ENCODE measurements around the gene SLC2A8. TPM values are rescaled to one million over a fixed set of nuclear protein-coding genes. Genes with fewer than 3 reads are reported as not detected.

The SLC2A8 gene
- total and polyA plus RNA-seq, 2 experiments from 2014 or later, result 9.6 to 9.9 TPM

- Histone ChIP-seq H3K79me2 (ENCODE audit: insufficient read depth) (no peaks in the 10 kb centered on the region), H3K9me3 (ENCODE audit: low read depth) (no peaks in the 10 kb centered on the region), H3K27me3 (replicated peaks; ENCODE audit: insufficient read depth) (peaks cover 53% of the 10 kb centered on the region), H3K4me1 (ENCODE audit: insufficient read depth) (0 out of 2 replicates have a peak, but pooled peaks cover 9% of the 10 kb centered on the region), H3K9ac (no peak overlapping the region), H3K27ac (no peak overlapping the region), H3K4me3 (no peak overlapping the region), H3K36me3 (ENCODE audit: low read depth) (no peaks in the 10 kb centered on the region), H3K9me2 (ENCODE audit: insufficient read depth) (no peaks in the 10 kb centered on the region), H2AFZ (no peak overlapping the region), H3K4me2 (ENCODE audit: unreplicated experiment) (no peak overlapping the region), H4K20me1 (ENCODE audit: insufficient read depth) (no peaks in the 10 kb centered on the region), H3F3A (ENCODE audit: insufficient read depth) (peaks cover 8% of the 10 kb centered on the region)
- DNase-seq, result no peak
- TF ChIP-seq EZH2 (IDR thresholded peaks at IDR 0.05; ENCODE audit: insufficient read depth, poor library complexity, severe bottlenecking) (no peak), EZH2phosphoT487 (IDR thresholded peaks at IDR 0.05; ENCODE audit: insufficient read depth, low read depth) (no peak)
- in situ Hi-C loops (cut with MboI), result no loop called here
- WGBS, 2 experiments (ENCODE audit: low coverage in 1 of 2, low lambda C conversion rate in 2 of 2, missing lambda C conversion rate in 2 of 2), result 68% methylated on average over 10 to 11 of the region's 11 CpGs
Observed at GRCh38 chr9:127384016-127384730, 12.8 kb upstream of the SLC2A8 start.

DNA sequence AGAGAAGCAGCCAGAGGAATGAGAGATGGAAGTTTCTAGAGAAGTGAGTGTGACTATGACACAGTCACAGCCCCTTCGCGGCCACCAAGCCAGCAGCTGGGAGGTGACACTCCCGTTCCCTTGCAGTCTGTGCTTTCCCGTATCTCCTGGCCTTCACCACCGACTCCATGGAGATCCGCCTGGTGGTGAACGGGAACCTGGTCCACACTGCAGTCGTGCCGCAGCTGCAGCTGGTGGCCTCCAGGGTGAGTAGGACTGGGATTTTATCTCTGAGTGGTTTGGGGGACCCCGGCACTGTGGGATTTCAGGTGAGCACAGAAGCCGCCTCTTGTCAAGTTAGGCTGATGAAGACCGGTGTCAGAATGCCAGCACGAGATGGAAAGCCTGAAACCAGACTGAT lies 12.1 kb upstream of the SLC2A8 start:
- Histone ChIP-seq H3K4me1 (ENCODE audit: insufficient read depth) (0 out of 2 replicates have a peak, but pooled peaks cover 9% of the 10 kb centered on the region), H3K27ac (no peak overlapping the region), H3K4me2 (ENCODE audit: unreplicated experiment) (no peak overlapping the region), H4K20me1 (ENCODE audit: insufficient read depth) (no peaks in the 10 kb centered on the region), H3K9me3 (ENCODE audit: low read depth) (no peaks in the 10 kb centered on the region), H3K27me3 (replicated peaks; ENCODE audit: insufficient read depth) (peaks cover 60% of the 10 kb centered on the region), H2AFZ (no peak overlapping the region), H3K9ac (no peak overlapping the region), H3F3A (ENCODE audit: insufficient read depth) (peaks cover 8% of the 10 kb centered on the region), H3K4me3 (no peak overlapping the region), H3K36me3 (ENCODE audit: low read depth) (no peaks in the 10 kb centered on the region), H3K9me2 (ENCODE audit: insufficient read depth) (no peaks in the 10 kb centered on the region), H3K79me2 (ENCODE audit: insufficient read depth) (no peaks in the 10 kb centered on the region)
- TF ChIP-seq EZH2 (IDR thresholded peaks at IDR 0.05; ENCODE audit: insufficient read depth, poor library complexity, severe bottlenecking) (no peak), EZH2phosphoT487 (IDR thresholded peaks at IDR 0.05; ENCODE audit: insufficient read depth, low read depth) (no peak)
- no peak for DNase-seq
- in situ Hi-C loops (cut with MboI), result no loop called here
- WGBS, 2 experiments (ENCODE audit: low coverage in 1 of 2, low lambda C conversion rate in 2 of 2, missing lambda C conversion rate in 2 of 2), result 87 to 88% methylated on average over 13 of the region's 13 CpGs

DNA sequence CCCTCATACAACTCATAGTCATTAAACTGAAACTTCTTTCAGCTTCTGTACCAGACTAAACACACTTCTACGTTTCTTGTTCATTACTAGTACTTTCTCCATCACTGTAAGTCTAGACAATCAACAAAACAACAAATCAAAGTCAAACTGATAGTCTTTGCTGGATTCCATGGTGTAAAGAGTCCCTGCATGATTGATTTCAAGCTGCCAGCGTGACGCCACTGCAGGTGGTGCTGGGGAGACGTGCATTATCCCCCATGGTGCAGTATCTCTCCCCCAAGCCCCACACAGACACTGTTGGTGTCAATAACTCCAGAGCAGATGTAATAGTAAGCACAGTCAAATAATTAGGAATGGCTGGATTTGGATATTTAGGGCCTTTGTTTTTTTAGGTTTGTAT lies 10.7 kb upstream of the SLC2A8 start:
- Histone ChIP-seq H3K9ac (no peak overlapping the region), H3K9me2 (ENCODE audit: insufficient read depth) (no peaks in the 10 kb centered on the region), H3K4me2 (ENCODE audit: unreplicated experiment) (no peak overlapping the region), H3K27ac (no peak overlapping the region), H4K20me1 (ENCODE audit: insufficient read depth) (no peaks in the 10 kb centered on the region), H3K27me3 (replicated peaks; ENCODE audit: insufficient read depth) (peaks cover 60% of the 10 kb centered on the region), H3K79me2 (ENCODE audit: insufficient read depth) (no peaks in the 10 kb centered on the region), H3F3A (ENCODE audit: insufficient read depth) (peaks cover 8% of the 10 kb centered on the region), H3K36me3 (ENCODE audit: low read depth) (no peaks in the 10 kb centered on the region), H3K4me1 (ENCODE audit: insufficient read depth) (0 out of 2 replicates have a peak, but pooled peaks cover 9% of the 10 kb centered on the region), H3K9me3 (ENCODE audit: low read depth) (no peaks in the 10 kb centered on the region), H3K4me3 (no peak overlapping the region), H2AFZ (no peak overlapping the region)
- no peak for DNase-seq
- in situ Hi-C loops (cut with MboI), result no loop called here
- no peak for TF ChIP-seq EZH2 (IDR thresholded peaks at IDR 0.05; ENCODE audit: insufficient read depth, poor library complexity, severe bottlenecking)
- TF ChIP-seq EZH2phosphoT487 (IDR thresholded peaks at IDR 0.05; ENCODE audit: insufficient read depth, low read depth), result no peak
- WGBS, 2 experiments (ENCODE audit: low coverage in 1 of 2, low lambda C conversion rate in 2 of 2, missing lambda C conversion rate in 2 of 2), result 82 to 86% methylated on average over 4 of the region's 4 CpGs

DNA sequence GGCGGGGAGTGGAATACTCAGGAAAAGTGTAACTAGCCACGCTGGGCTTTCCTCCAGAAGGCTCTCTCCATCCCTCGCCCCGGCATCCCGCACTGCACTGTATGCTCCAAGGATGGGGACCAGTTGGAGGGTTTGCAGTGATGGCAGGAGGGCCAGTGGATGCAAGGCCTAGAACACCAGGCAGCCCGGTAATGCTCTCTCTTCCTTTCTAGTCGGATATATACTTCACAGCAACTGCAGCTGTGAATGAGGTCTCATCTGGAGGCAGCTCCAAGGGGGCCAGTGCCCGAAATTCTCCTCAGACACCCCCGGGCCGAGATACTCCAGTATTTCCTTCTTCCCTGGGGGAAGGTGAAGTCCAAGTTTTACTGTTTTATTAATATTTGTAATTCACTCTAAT lies 10.0 kb upstream of the SLC2A8 start:
- Histone ChIP-seq H3K27ac (no peak overlapping the region), H3K79me2 (ENCODE audit: insufficient read depth) (no peaks in the 10 kb centered on the region), H3K27me3 (replicated peaks; ENCODE audit: insufficient read depth) (peaks cover 63% of the 10 kb centered on the region), H2AFZ (no peak overlapping the region), H3K9me2 (ENCODE audit: insufficient read depth) (no peaks in the 10 kb centered on the region), H3K36me3 (ENCODE audit: low read depth) (no peaks in the 10 kb centered on the region), H3K9me3 (ENCODE audit: low read depth) (no peaks in the 10 kb centered on the region), H4K20me1 (ENCODE audit: insufficient read depth) (no peaks in the 10 kb centered on the region), H3F3A (ENCODE audit: insufficient read depth) (peaks cover 8% of the 10 kb centered on the region), H3K4me2 (ENCODE audit: unreplicated experiment) (no peak overlapping the region), H3K9ac (no peak overlapping the region), H3K4me1 (ENCODE audit: insufficient read depth) (0 out of 2 replicates have a peak, but pooled peaks cover 9% of the 10 kb centered on the region), H3K4me3 (no peak overlapping the region)
- TF ChIP-seq EZH2phosphoT487 (IDR thresholded peaks at IDR 0.05; ENCODE audit: insufficient read depth, low read depth) (no peak), EZH2 (IDR thresholded peaks at IDR 0.05; ENCODE audit: insufficient read depth, poor library complexity, severe bottlenecking) (no peak)
- in situ Hi-C loops (cut with MboI), result no loop called here
- WGBS, 2 experiments (ENCODE audit: low coverage in 1 of 2, low lambda C conversion rate in 2 of 2, missing lambda C conversion rate in 2 of 2), result 83 to 85% methylated on average over 10 of the region's 10 CpGs
- no peak for DNase-seq

Data from GM23248 (cell line).